ENCODE results near the gene LRMDA.

LRMDA gene

DNA sequence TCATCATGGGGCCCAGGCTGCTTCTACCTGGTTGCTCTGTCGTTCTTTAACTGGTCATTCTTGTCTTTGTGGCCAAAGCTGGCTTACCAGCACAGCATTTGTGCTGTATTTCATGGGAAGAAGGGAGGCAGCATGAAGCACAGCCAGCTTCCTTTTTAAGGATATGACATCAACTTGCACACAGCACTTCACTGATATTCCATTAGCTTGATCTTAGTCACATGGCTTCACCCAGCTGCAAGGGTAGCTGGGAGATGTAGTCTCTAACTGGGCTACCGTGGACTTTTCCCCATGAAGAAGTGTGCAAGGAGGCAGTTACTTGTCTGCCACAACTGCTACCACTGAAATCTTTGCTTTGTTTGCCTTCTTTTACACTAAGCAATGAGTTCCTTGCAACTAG lies 525.2 kb downstream of the LRMDA start:
- H3K4me1 ChIP-seq (ENCODE audit: insufficient read depth, low read length) = no peaks in the 10 kb centered on the region
- no peak overlapping the region for H2AFZ ChIP-seq (ENCODE audit: low read depth, low read length)
- H3K4me3 ChIP-seq (ENCODE audit: low read length) = no peak overlapping the region
- H3K9me3 ChIP-seq (ENCODE audit: low read length) = no peaks in the 10 kb centered on the region
- peaks cover 2% of the 10 kb centered on the region for H3K27me3 ChIP-seq (ENCODE audit: insufficient read depth, low read length)
- no peaks in the 10 kb centered on the region for H3K36me3 ChIP-seq (ENCODE audit: insufficient read depth, low read length)

DNA sequence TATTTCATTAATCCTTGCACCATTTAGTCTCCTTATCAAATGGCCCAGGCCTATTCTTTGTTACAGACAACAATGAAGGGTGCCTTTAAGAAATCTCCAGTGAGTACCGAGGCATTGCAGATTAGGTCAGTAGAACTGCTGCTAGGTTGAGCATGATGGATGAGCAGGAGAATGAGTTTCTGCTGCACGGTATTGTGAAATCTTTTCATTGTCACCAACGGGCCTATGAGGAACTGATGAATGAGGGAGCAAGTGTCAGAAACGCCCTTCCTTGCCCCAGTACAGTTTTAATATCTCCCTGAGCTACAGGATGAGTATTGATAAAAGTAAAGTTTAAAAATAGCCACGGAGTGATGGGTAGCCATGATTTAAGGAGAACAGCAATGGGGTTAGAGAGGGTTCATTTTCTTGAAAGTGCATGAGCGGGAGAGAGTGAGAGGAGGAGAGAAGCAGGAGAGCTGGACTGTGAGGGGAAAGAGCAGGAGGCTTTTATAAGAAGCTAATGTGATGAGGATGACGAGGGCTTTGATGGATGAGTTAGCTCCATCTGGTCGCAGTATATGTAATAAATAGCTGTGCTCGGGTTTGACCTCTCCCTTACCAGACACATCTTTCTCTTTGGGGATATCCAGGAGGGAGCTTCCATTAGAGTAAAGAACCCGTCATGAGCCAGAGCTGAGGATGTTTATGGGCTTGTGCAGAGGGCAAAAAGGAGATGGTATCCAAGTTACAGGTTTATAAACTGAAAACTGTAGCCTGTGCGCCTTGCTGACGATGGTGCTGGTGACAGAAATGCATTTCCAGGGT lies 526.1 kb downstream of the LRMDA start:
- Histone ChIP-seq H3K9me3 (ENCODE audit: low read length) (no peaks in the 10 kb centered on the region), H3K27me3 (ENCODE audit: insufficient read depth, low read length) (peaks cover 2% of the 10 kb centered on the region), H3K4me1 (ENCODE audit: insufficient read depth, low read length) (no peaks in the 10 kb centered on the region), H3K4me3 (ENCODE audit: low read length) (no peak overlapping the region), H2AFZ (ENCODE audit: low read depth, low read length) (no peak overlapping the region), H3K36me3 (ENCODE audit: insufficient read depth, low read length) (no peaks in the 10 kb centered on the region)

DNA sequence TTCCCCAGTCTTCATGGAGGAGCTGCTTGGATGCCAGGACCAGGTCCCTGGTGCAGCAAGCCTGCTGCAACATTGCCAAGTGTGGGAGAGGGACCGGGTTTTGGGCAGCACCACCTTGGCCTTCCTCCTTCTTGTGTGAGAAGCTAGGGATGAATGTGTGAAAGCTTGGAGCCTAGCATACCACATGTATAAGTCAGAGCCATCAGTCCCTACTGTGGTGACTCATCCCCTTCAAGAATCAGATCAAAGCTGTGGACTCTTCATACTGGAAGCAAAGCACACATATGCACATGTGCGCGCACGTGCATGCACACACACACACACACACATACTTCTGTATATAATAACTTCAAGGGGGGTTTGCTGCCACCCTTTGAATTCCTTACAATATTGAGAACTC lies 527.8 kb downstream of the LRMDA start:
- Histone ChIP-seq H3K27me3 (ENCODE audit: insufficient read depth, low read length) (peaks cover 2% of the 10 kb centered on the region), H2AFZ (ENCODE audit: low read depth, low read length) (no peak overlapping the region), H3K4me3 (ENCODE audit: low read length) (no peak overlapping the region), H3K9me3 (ENCODE audit: low read length) (no peaks in the 10 kb centered on the region), H3K4me1 (ENCODE audit: insufficient read depth, low read length) (no peaks in the 10 kb centered on the region), H3K36me3 (ENCODE audit: insufficient read depth, low read length) (no peaks in the 10 kb centered on the region)

DNA sequence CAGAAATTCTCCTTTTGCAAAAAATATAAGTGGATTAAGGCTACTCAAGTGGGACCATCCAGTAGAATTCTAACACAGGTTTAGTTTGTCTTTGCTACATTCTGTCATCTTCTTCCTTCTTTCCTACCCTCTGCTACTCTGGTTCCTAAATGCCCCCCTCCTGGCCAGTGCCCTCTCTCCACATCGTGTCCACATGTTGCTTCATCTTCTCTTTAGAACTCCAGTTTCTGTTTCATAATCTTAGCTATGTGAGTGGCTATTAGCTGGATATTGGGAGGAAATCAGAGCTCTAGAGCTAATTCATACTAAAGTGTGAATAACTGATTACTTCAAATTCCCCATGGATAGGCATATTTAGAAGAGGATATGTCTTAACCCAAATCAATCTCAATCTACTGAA lies 528.5 kb downstream of the LRMDA start:
- Histone ChIP-seq H3K9me3 (ENCODE audit: low read length) (no peaks in the 10 kb centered on the region), H3K36me3 (ENCODE audit: insufficient read depth, low read length) (no peaks in the 10 kb centered on the region), H3K4me1 (ENCODE audit: insufficient read depth, low read length) (no peaks in the 10 kb centered on the region), H2AFZ (ENCODE audit: low read depth, low read length) (no peak overlapping the region), H3K4me3 (ENCODE audit: low read length) (no peak overlapping the region), H3K27me3 (ENCODE audit: insufficient read depth, low read length) (peaks cover 2% of the 10 kb centered on the region)

DNA sequence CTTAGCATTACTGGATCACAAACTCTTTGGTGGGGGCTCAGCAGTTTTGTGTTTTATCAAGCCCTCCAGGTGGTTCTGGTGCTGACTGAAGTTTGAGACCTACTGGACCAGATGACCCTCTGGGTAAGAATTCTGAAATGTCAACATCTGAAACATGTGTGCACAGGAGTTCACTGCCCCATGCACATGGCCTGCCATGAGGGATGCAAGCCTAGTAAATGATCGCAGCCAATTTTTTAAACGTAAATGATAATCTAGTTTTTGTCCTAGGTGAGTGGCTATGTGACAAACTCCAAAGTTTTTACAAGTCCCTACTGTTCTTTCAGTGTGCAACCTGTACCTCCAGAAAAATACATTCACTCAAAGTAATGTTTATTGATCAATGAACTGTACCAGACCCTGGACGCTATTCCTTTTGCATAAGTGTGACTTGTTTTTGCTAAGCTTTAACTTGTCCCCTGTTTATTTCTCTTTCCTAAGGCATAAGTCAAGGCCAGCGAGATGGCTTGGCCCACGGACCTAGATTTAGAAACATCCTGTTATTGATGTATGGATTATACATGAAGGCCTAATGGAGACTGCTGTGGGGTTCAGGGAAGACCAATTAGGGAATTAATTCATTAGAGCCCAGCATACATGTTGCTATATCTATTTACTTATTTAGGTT lies 531.1 kb downstream of the LRMDA start:
- no peak overlapping the region for H3K4me3 ChIP-seq (ENCODE audit: low read length)
- H3K27me3 ChIP-seq (ENCODE audit: insufficient read depth, low read length) = no peaks in the 10 kb centered on the region
- H3K4me1 ChIP-seq (ENCODE audit: insufficient read depth, low read length) = peaks cover 4% of the 10 kb centered on the region
- H3K9me3 ChIP-seq (ENCODE audit: low read length) = no peaks in the 10 kb centered on the region
- no peak overlapping the region for H2AFZ ChIP-seq (ENCODE audit: low read depth, low read length)
- H3K36me3 ChIP-seq (ENCODE audit: insufficient read depth, low read length) = no peaks in the 10 kb centered on the region

DNA sequence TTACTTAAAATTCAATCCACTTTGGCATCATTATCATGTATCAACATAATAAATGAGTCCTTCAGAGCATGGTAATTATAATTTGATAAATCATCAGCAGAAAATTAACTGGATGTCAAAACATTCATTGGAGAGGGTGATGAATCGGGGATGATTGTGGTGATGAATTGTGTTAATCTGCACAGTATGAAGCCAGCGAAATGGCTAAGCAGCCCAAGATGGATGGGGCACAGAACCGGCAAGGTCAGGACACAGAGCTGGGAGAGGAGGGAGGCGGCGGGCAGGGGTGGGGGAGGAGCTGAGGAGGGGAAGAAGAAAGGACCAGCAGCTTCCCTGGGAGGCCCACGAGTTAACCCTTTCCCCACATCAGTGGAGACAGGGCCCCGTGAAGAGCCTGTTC lies 536.1 kb downstream of the LRMDA start:
- Histone ChIP-seq H3K9me3 (ENCODE audit: low read length) (no peaks in the 10 kb centered on the region), H3K36me3 (ENCODE audit: insufficient read depth, low read length) (no peaks in the 10 kb centered on the region), H3K4me3 (ENCODE audit: low read length) (no peak overlapping the region), H3K4me1 (ENCODE audit: insufficient read depth, low read length) (peaks cover 10% of the 10 kb centered on the region), H2AFZ (ENCODE audit: low read depth, low read length) (no peak overlapping the region), H3K27me3 (ENCODE audit: insufficient read depth, low read length) (no peaks in the 10 kb centered on the region)

DNA sequence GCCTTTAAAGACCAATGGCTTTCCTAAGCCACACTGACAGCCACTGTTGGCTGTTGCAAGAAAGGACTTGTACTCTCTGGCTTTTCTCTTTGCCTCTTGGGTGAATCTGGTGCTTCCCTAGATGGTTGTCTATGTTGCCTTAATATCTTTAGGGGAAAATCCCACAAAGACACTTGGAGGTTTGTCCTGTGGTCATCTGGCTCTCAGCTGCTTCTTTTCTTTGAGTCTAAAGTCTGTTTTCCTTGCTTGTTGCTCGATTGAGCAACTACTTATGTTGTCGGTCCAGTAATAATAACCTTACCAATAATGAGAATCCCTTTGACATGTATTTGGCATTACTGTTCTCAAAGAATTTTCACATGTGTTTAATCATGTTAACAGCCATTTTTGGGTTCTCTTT lies 537.6 kb downstream of the LRMDA start:
- Histone ChIP-seq H3K27me3 (ENCODE audit: insufficient read depth, low read length) (no peaks in the 10 kb centered on the region), H3K4me3 (ENCODE audit: low read length) (no peak overlapping the region), H3K9me3 (ENCODE audit: low read length) (no peaks in the 10 kb centered on the region), H3K4me1 (ENCODE audit: insufficient read depth, low read length) (peaks cover 10% of the 10 kb centered on the region), H2AFZ (ENCODE audit: low read depth, low read length) (no peak overlapping the region), H3K36me3 (ENCODE audit: insufficient read depth, low read length) (no peaks in the 10 kb centered on the region)

DNA sequence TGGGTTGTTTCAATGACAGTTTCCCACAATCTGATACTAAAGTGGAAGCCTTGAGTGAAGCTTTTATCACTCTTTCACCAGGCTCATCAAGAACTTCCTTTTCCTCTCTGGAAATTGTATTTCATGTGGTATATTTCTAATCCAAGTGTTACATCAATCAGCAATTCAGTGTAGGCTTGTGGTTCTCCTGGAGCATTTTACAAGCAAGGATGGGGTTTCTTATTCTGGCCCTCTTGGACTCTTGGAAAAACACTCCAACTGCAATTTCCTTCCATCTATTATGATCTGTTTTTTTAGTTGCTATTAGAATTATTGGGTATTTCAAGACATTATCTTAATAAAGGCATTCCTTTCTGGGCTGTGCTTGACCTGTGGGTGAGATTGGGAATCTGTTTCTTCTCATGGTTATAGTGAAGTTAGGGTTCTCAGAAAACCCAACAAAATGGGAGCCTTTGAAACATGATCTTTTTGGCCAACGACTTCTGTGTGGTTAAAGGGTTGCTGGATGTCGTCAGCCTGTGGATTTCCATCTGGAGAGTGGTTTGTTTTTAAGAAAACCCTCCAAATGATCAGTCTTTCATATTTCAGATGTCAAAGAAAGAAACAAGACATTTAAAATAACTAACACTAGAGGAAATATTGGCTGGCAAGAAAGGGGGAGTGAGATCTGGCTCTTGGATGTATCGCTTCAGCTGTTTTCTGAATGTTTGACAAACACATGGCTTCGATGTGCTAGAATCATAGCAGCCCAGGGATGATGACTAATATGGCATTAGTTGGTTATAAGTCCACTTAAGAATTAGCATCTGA lies 540.2 kb downstream of the LRMDA start:
- Histone ChIP-seq H2AFZ (ENCODE audit: low read depth, low read length) (no peak overlapping the region), H3K4me3 (ENCODE audit: low read length) (no peak overlapping the region)

DNA sequence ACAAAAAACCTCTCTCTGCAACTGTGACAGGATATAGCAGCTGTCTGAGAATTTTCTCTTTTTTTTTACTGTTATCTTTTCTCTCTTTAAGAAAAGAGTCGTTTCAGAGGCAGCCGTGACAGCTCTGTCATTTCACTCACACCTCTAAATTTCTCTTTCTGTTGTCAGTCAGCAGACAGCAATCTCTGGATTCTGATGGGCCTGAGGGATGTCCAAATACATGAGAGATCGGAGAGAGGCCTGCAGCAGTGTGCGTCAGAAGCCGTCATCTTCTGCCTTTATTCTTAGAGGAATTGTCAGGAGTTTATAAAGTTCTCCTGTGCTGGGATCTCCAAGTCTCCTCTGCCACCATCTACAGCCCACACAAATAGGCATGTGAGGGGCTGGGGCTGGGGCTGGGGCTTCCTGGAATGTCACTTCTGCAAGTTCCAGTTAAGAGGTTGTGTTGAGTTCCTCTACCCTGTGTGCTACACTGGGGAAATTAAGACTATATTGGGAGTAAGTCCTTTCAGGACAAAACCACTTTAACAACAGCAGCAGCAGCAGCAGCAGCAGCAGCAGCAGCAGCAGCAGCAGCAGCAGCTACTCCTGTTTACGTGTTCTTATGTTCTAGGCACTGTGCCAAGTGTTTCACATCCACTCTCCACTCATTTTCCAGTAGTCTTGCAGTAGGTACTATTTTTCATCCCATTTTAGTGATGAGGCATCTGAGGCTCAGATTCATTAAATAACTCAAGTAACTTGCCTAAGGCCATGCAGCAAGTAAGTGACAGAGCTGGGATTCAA lies 541.3 kb downstream of the LRMDA start:
- peaks cover 4% of the 10 kb centered on the region for H3K4me1 ChIP-seq (ENCODE audit: insufficient read depth, low read length)
- no peaks in the 10 kb centered on the region for H3K36me3 ChIP-seq (ENCODE audit: insufficient read depth, low read length)
- no peaks in the 10 kb centered on the region for H3K9me3 ChIP-seq (ENCODE audit: low read length)
- H3K27me3 ChIP-seq (ENCODE audit: insufficient read depth, low read length) = no peaks in the 10 kb centered on the region
- no peak overlapping the region for H2AFZ ChIP-seq (ENCODE audit: low read depth, low read length)
- no peak overlapping the region for H3K4me3 ChIP-seq (ENCODE audit: low read length)

More for the DNA sequence above, 540.2 kb downstream of the LRMDA start:
- no peaks in the 10 kb centered on the region for H3K27me3 ChIP-seq (ENCODE audit: insufficient read depth, low read length)
- H3K36me3 ChIP-seq (ENCODE audit: insufficient read depth, low read length) = no peaks in the 10 kb centered on the region
- H3K9me3 ChIP-seq (ENCODE audit: low read length) = no peaks in the 10 kb centered on the region
- H3K4me1 ChIP-seq (ENCODE audit: insufficient read depth, low read length) = peaks cover 10% of the 10 kb centered on the region

DNA sequence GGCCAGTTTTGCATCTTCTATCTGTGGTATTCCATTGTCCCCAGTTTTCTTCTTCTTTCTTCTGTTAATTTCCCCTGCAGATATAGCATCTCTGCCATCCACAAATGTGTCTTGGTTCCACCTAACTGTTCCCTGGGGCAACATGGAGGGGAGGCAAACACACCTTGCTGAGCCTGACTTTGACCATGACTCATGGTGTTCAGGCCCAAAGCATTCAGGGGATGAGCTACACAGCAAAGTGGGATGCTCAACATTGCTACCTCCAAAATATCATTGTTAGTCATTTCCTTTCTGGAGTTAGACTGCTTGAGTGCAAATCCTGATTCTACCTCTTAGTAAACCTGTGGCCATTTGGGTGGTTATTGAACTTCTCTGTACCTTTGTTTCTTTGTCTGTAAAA lies 542.7 kb downstream of the LRMDA start:
- Histone ChIP-seq H3K4me3 (ENCODE audit: low read length) (no peak overlapping the region), H3K27me3 (ENCODE audit: insufficient read depth, low read length) (no peaks in the 10 kb centered on the region), H3K9me3 (ENCODE audit: low read length) (no peaks in the 10 kb centered on the region), H2AFZ (ENCODE audit: low read depth, low read length) (no peak overlapping the region), H3K36me3 (ENCODE audit: insufficient read depth, low read length) (no peaks in the 10 kb centered on the region), H3K4me1 (ENCODE audit: insufficient read depth, low read length) (peaks cover 6% of the 10 kb centered on the region)

DNA sequence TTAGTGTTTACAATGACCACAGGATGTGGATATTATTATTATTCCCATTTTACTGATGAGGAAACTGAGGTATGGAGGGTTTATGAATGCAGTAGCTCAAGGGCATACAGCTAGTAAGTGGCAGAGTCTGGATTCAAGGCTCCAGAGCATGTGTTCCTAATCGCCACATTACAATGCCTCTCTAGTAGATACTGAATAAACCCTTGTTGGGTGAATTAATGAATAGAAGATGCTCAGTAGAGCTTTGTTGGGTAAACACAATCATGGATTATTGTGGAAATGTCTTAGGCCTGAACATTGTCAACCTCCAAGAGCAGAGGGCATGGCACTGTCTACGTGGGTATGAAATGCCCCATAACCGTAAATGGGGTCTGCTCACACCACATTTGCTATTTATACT lies 545.3 kb downstream of the LRMDA start:
- no peak overlapping the region for H3K4me3 ChIP-seq (ENCODE audit: low read length)
- H3K36me3 ChIP-seq (ENCODE audit: insufficient read depth, low read length) = no peaks in the 10 kb centered on the region
- no peak overlapping the region for H2AFZ ChIP-seq (ENCODE audit: low read depth, low read length)
- H3K9me3 ChIP-seq (ENCODE audit: low read length) = no peaks in the 10 kb centered on the region
- no peaks in the 10 kb centered on the region for H3K27me3 ChIP-seq (ENCODE audit: insufficient read depth, low read length)
- peaks cover 9% of the 10 kb centered on the region for H3K4me1 ChIP-seq (ENCODE audit: insufficient read depth, low read length)

DNA sequence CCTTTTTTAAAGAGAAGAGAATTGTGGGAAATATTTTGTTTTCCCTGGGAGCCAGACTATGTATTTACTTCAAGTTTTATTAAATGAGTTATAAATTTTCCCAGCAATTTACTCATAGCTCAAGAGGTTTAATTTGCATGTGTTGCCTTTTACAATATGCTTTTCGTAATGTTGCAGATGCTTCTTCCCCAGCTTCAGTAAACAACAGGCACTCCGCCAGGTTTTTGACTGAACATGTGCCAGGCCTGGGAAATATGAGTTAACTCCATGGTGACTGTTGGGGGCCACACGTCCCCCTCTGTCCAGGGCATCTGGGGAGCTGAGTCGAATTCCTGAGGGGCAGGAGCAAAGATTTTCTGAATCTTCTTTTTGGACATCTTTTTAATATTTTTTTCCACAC lies 545.7 kb downstream of the LRMDA start:
- H3K27me3 ChIP-seq (ENCODE audit: insufficient read depth, low read length) = no peaks in the 10 kb centered on the region
- no peak overlapping the region for H3K4me3 ChIP-seq (ENCODE audit: low read length)
- no peaks in the 10 kb centered on the region for H3K9me3 ChIP-seq (ENCODE audit: low read length)
- H3K36me3 ChIP-seq (ENCODE audit: insufficient read depth, low read length) = no peaks in the 10 kb centered on the region
- H3K4me1 ChIP-seq (ENCODE audit: insufficient read depth, low read length) = peaks cover 9% of the 10 kb centered on the region
- no peak overlapping the region for H2AFZ ChIP-seq (ENCODE audit: low read depth, low read length)
